Lower leg skin (tissue), 3 donors: ENCODE data around the gene CBX1.

ENCODE experiments used
- POLR2A ChIP-seq, 2 donors: fragments of 450-650 bp; IDR thresholded peaks; one replicate each; pipeline ENCODE4 v1.6.1; 2016 to 2017; ENCODE audit warnings: antibody characterized with exemption in 2 of 2, mild to moderate bottlenecking in 1 of 2, moderate library complexity in 1 of 2
- TF ChIP-seq, protein P1 (sequence below), 3 donors: fragments of 450-650 bp; IDR thresholded peaks; one replicate each; pipeline ENCODE4 v1.5.1; 2016; ENCODE audit warnings: antibody characterized with exemption in 3 of 3, mild to moderate bottlenecking in 3 of 3, moderate library complexity in 2 of 3

DNA sequence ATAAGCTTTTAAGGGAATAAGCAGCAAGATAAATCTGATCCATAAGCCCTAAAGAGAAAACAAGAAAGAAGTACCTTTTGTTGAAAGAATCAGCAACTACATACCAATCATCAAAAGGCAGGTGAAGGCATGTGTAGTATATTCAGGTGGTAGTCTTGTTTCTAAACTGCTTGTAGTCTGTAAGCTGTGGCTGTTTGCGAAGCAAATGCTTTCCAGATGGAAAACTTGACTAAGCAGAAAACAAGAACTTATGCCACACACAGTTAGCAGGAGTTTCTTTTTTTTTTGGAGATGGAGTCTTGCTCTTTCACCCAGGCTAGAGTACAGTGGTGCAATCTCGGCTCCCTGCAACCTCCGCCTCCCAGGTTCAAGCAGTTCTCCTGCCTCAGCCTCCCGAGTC, 5.7 kb downstream of the CBX1 start:
- TF ChIP-seq, protein P1, sequence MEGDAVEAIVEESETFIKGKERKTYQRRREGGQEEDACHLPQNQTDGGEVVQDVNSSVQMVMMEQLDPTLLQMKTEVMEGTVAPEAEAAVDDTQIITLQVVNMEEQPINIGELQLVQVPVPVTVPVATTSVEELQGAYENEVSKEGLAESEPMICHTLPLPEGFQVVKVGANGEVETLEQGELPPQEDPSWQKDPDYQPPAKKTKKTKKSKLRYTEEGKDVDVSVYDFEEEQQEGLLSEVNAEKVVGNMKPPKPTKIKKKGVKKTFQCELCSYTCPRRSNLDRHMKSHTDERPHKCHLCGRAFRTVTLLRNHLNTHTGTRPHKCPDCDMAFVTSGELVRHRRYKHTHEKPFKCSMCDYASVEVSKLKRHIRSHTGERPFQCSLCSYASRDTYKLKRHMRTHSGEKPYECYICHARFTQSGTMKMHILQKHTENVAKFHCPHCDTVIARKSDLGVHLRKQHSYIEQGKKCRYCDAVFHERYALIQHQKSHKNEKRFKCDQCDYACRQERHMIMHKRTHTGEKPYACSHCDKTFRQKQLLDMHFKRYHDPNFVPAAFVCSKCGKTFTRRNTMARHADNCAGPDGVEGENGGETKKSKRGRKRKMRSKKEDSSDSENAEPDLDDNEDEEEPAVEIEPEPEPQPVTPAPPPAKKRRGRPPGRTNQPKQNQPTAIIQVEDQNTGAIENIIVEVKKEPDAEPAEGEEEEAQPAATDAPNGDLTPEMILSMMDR (IDR thresholded peaks at IDR 0.05), result no peak
- no peak for TF ChIP-seq POLR2A (IDR thresholded peaks at IDR 0.05)
